Measurements from ENCODE around the gene RILP. TPM values are rescaled to one million over a fixed set of nuclear protein-coding genes. Genes with fewer than 3 reads are reported as not detected.
A peak's percentile ranks its signal among the peaks of the same experiment; 100 is the strongest.

The RILP gene
- polyA plus RNA-seq, 1 donor (not counting 4 experiments of a cell fraction or from before 2014, with no cell fraction given) = 3.2 TPM

DNA sequence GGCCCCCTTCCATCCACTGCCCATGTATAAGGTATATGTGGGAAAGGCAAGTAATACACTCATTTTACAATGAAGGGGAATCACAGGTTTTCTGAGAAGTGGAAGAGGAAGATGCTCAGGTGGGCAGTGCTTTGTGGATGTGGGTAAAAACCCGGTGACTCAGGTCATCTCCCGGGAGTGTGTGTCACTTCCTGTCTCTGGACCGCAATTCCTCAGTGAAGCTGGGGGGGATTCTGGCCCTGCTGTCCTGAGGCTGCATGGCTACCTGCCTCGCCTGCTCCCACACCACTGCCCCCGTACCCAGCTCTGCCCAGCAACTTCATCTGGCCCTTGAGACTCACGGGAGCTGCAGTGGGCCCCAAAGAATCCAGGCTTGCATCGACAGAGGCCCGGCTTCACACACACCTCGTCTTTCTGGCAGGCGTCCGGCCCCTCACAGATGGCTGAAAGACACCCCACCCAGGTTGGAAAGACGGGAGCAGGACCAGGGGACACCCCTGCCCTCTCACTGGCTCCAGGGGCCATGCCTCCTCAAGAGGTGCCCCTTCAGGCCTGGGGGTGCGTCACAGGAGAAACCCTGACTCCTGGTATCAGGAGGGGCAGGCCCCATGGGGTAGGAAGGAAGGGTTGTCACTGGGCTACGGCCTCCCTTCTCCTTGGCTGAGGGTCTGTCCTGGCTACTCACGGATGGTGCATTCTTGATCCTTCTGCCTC, 5.0 kb downstream of the RILP start:
- no peak overlapping the region for H2AFZ ChIP-seq (ENCODE audit: control insufficient read depth, low read length)
- FAIRE-seq (peak; percentile 61), DNase-seq (ENCODE audit: low read depth, low spot score) (no peak)
- H4K20me1 ChIP-seq (ENCODE audit: control insufficient read depth, extremely low read depth, insufficient read depth, low read length) = no peaks in the 10 kb centered on the region
- no peaks in the 10 kb centered on the region for H3K36me3 ChIP-seq (ENCODE audit: control insufficient read depth in 2 of 2, extremely low read depth in 1 of 2, insufficient read depth in 2 of 2, low read length in 2 of 2)
- no peak overlapping the region for H3K4me3 ChIP-seq (ENCODE audit: control insufficient read depth in 2 of 3, extremely low read depth in 1 of 3, insufficient read depth in 2 of 3, low read depth in 1 of 3, low read length in 3 of 3)
- H3K27ac ChIP-seq (ENCODE audit: control insufficient read depth, insufficient read depth, low read length) = no peak overlapping the region
- no peaks in the 10 kb centered on the region for H3K9me1 ChIP-seq (ENCODE audit: control insufficient read depth, extremely low read depth, insufficient read depth, low read length)
- H3K27me3 ChIP-seq (ENCODE audit: control insufficient read depth, extremely low read depth, insufficient read depth, low read length) = peaks cover 6% of the 10 kb centered on the region
- H3K4me2 ChIP-seq (ENCODE audit: control insufficient read depth, extremely low read depth, insufficient read depth, low read depth, low read length) = peak overlapping the region; percentile 67
- peaks cover 24% of the 10 kb centered on the region for H3K4me1 ChIP-seq (ENCODE audit: control insufficient read depth, extremely low read depth, insufficient read depth, low read length)
- peak overlapping the region; percentile 24 for H3K9ac ChIP-seq (ENCODE audit: control insufficient read depth, extremely low read depth, insufficient read depth, low read length)
- no peaks in the 10 kb centered on the region for H3K79me2 ChIP-seq (ENCODE audit: control insufficient read depth, insufficient read depth, low read length)
- no peaks in the 10 kb centered on the region for H3K9me3 ChIP-seq (ENCODE audit: control insufficient read depth, low read depth, low read length)
- dilution Hi-C loops (cut with MboI; ENCODE audit: extremely low pct_ligation_motif_present, low sequenced_read_pairs) = no loop called here
- no peak for TF ChIP-seq EZH2 (IDR thresholded peaks at IDR 0.05; ENCODE audit: low read length)
- TF ChIP-seq CTCF (optimal IDR thresholded peaks at IDR 0.05 in 1 of 3, IDR thresholded peaks at IDR 0.05 in 1 of 3, conservative IDR thresholded peaks at IDR 0.05 in 1 of 3; ENCODE audit: extremely low read depth in 1 of 3, insufficient read depth in 2 of 3, low read length in 3 of 3) = no peak

GRCh38 chr17:1643999-1644492, 5.6 kb downstream of the RILP start:
- Histone ChIP-seq H3K4me3 (ENCODE audit: control insufficient read depth in 2 of 3, extremely low read depth in 1 of 3, insufficient read depth in 2 of 3, low read depth in 1 of 3, low read length in 3 of 3) (no peak overlapping the region), H3K9ac (ENCODE audit: control insufficient read depth, extremely low read depth, insufficient read depth, low read length) (peak overlapping the region; percentile 24), H3K27ac (ENCODE audit: control insufficient read depth, insufficient read depth, low read length) (no peak overlapping the region), H4K20me1 (ENCODE audit: control insufficient read depth, extremely low read depth, insufficient read depth, low read length) (no peaks in the 10 kb centered on the region), H3K36me3 (ENCODE audit: control insufficient read depth in 2 of 2, extremely low read depth in 1 of 2, insufficient read depth in 2 of 2, low read length in 2 of 2) (no peaks in the 10 kb centered on the region), H3K9me1 (ENCODE audit: control insufficient read depth, extremely low read depth, insufficient read depth, low read length) (no peaks in the 10 kb centered on the region), H3K4me1 (ENCODE audit: control insufficient read depth, extremely low read depth, insufficient read depth, low read length) (peaks cover 24% of the 10 kb centered on the region), H2AFZ (ENCODE audit: control insufficient read depth, low read length) (no peak overlapping the region), H3K79me2 (ENCODE audit: control insufficient read depth, insufficient read depth, low read length) (no peaks in the 10 kb centered on the region), H3K27me3 (ENCODE audit: control insufficient read depth, extremely low read depth, insufficient read depth, low read length) (peaks cover 6% of the 10 kb centered on the region), H3K9me3 (ENCODE audit: control insufficient read depth, low read depth, low read length) (no peaks in the 10 kb centered on the region), H3K4me2 (ENCODE audit: control insufficient read depth, extremely low read depth, insufficient read depth, low read depth, low read length) (peak overlapping the region; percentile 67)
- FAIRE-seq (no peak), DNase-seq (ENCODE audit: low read depth, low spot score) (no peak)
- TF ChIP-seq EZH2 (IDR thresholded peaks at IDR 0.05; ENCODE audit: low read length) = no peak
- TF ChIP-seq CTCF (optimal IDR thresholded peaks at IDR 0.05 in 1 of 3, IDR thresholded peaks at IDR 0.05 in 1 of 3, conservative IDR thresholded peaks at IDR 0.05 in 1 of 3; ENCODE audit: extremely low read depth in 1 of 3, insufficient read depth in 2 of 3, low read length in 3 of 3) = no peak
- dilution Hi-C loops (cut with MboI; ENCODE audit: extremely low pct_ligation_motif_present, low sequenced_read_pairs) = no loop called here

Data from keratinocyte (primary cell).